GM23248 (cell line): ENCODE results near the gene UHMK1.

Source experiments
- EZH2 ChIP-seq: fragments of 200-600 bp; sonication (generic); IDR thresholded peaks from 2 replicates; pipeline ENCODE4 v1.6.1; 2018; ENCODE audit warnings: antibody characterized with exemption, mild to moderate bottlenecking; ENCODE audit not compliant: insufficient read depth, poor library complexity, severe bottlenecking
- EZH2phosphoT487 ChIP-seq: fragments of 200-600 bp; sonication (generic); IDR thresholded peaks from 2 replicates; pipeline ENCODE4 v1.6.1; 2018; ENCODE audit warnings: antibody characterized with exemption, moderate library complexity, mild to moderate bottlenecking, low read depth; ENCODE audit not compliant: insufficient read depth

GRCh38 chr1:162535501-162535900 is 37.9 kb downstream of the UHMK1 start:
- TF ChIP-seq EZH2, result no peak
- no peak for TF ChIP-seq EZH2phosphoT487
